ENCODE data around the gene MROH2B.

Gene MROH2B

GRCh38 chr5:40983781-40984180 is 87.4 kb downstream of the MROH2B start:
- FAIRE-seq (no peak), DNase-seq (ENCODE audit: insufficient read length, low spot score) (no peak)
- TF ChIP-seq PAX5 (IDR thresholded peaks at IDR 0.05; ENCODE audit: insufficient read depth, low read length, severe bottlenecking), result no peak
- TF ChIP-seq POLR2AphosphoS5 (IDR thresholded peaks at IDR 0.05; ENCODE audit: low read depth, low read length), result no peak

GRCh38 chr5:40981420-40981819 is 89.7 kb downstream of the MROH2B start:
- no peak for TF ChIP-seq POLR2A (IDR thresholded peaks at IDR 0.05; ENCODE audit: low read depth, low read length)
- no peak for TF ChIP-seq POU2F2 (IDR thresholded peaks at IDR 0.05; ENCODE audit: low read depth, low read length)
- TF ChIP-seq TAF1 (IDR thresholded peaks at IDR 0.05; ENCODE audit: low read depth, low read length), result no peak
- TF ChIP-seq POLR2AphosphoS5 (IDR thresholded peaks at IDR 0.05; ENCODE audit: low read depth, low read length), result no peak
- TF ChIP-seq SPI1 (IDR thresholded peaks at IDR 0.05; ENCODE audit: low read depth, low read length), result no peak
- TF ChIP-seq PAX5 (IDR thresholded peaks at IDR 0.05; ENCODE audit: insufficient read depth, low read length, severe bottlenecking), result no peak
- FAIRE-seq, result no peak
- DNase-seq (ENCODE audit: insufficient read length, low spot score), result no peak

GRCh38 chr5:40976836-40977235 is 94.3 kb downstream of the MROH2B start:
- DNase-seq (ENCODE audit: insufficient read length, low spot score) (no peak), FAIRE-seq (no peak)
- TF ChIP-seq POU2F2 (IDR thresholded peaks at IDR 0.05; ENCODE audit: low read depth, low read length) (no peak), PAX5 (IDR thresholded peaks at IDR 0.05; ENCODE audit: insufficient read depth, low read length, severe bottlenecking) (no peak), POLR2AphosphoS5 (IDR thresholded peaks at IDR 0.05; ENCODE audit: low read depth, low read length) (no peak)

- FAIRE-seq (no peak), DNase-seq (ENCODE audit: insufficient read length, low spot score) (no peak)
- TF ChIP-seq POU2F2 (IDR thresholded peaks at IDR 0.05; ENCODE audit: low read depth, low read length) (no peak), TAF1 (IDR thresholded peaks at IDR 0.05; ENCODE audit: low read depth, low read length) (no peak), PAX5 (IDR thresholded peaks at IDR 0.05; ENCODE audit: insufficient read depth, low read length, severe bottlenecking) (no peak), POLR2AphosphoS5 (IDR thresholded peaks at IDR 0.05; ENCODE audit: low read depth, low read length) (no peak), SPI1 (IDR thresholded peaks at IDR 0.05; ENCODE audit: low read depth, low read length) (no peak), POLR2A (IDR thresholded peaks at IDR 0.05; ENCODE audit: low read depth, low read length) (no peak)
Measured at GRCh38 chr5:40976041-40976440, 95.1 kb downstream of the MROH2B start.

- TF ChIP-seq TAF1 (IDR thresholded peaks at IDR 0.05; ENCODE audit: low read depth, low read length) (no peak), SPI1 (IDR thresholded peaks at IDR 0.05; ENCODE audit: low read depth, low read length) (no peak), PAX5 (IDR thresholded peaks at IDR 0.05; ENCODE audit: insufficient read depth, low read length, severe bottlenecking) (no peak), POU2F2 (IDR thresholded peaks at IDR 0.05; ENCODE audit: low read depth, low read length) (no peak), POLR2A (IDR thresholded peaks at IDR 0.05; ENCODE audit: low read depth, low read length) (no peak), POLR2AphosphoS5 (IDR thresholded peaks at IDR 0.05; ENCODE audit: low read depth, low read length) (no peak)
- DNase-seq (ENCODE audit: insufficient read length, low spot score) (no peak), FAIRE-seq (no peak)
Measured at GRCh38 chr5:40973364-40974004, 97.7 kb downstream of the MROH2B start.

- TF ChIP-seq POLR2A (IDR thresholded peaks at IDR 0.05; ENCODE audit: low read depth, low read length) (no peak), PAX5 (IDR thresholded peaks at IDR 0.05; ENCODE audit: insufficient read depth, low read length, severe bottlenecking) (no peak), TAF1 (IDR thresholded peaks at IDR 0.05; ENCODE audit: low read depth, low read length) (no peak), POLR2AphosphoS5 (IDR thresholded peaks at IDR 0.05; ENCODE audit: low read depth, low read length) (no peak), SPI1 (IDR thresholded peaks at IDR 0.05; ENCODE audit: low read depth, low read length) (no peak), POU2F2 (IDR thresholded peaks at IDR 0.05; ENCODE audit: low read depth, low read length) (no peak)
- DNase-seq (ENCODE audit: insufficient read length, low spot score) (no peak), FAIRE-seq (no peak)
Measured at GRCh38 chr5:40972434-40972833, 98.7 kb downstream of the MROH2B start.

- DNase-seq (ENCODE audit: insufficient read length, low spot score) (no peak), FAIRE-seq (no peak)
- no peak for TF ChIP-seq POLR2A (IDR thresholded peaks at IDR 0.05; ENCODE audit: low read depth, low read length)
- TF ChIP-seq SPI1 (IDR thresholded peaks at IDR 0.05; ENCODE audit: low read depth, low read length), result no peak
- no peak for TF ChIP-seq TAF1 (IDR thresholded peaks at IDR 0.05; ENCODE audit: low read depth, low read length)
- TF ChIP-seq POU2F2 (IDR thresholded peaks at IDR 0.05; ENCODE audit: low read depth, low read length), result no peak
- TF ChIP-seq POLR2AphosphoS5 (IDR thresholded peaks at IDR 0.05; ENCODE audit: low read depth, low read length), result no peak
- no peak for TF ChIP-seq PAX5 (IDR thresholded peaks at IDR 0.05; ENCODE audit: insufficient read depth, low read length, severe bottlenecking)
Measured at GRCh38 chr5:40962207-40962955, 108.8 kb downstream of the MROH2B start.

GRCh38 chr5:40960037-40960436 is 111.1 kb downstream of the MROH2B start:
- TF ChIP-seq POLR2AphosphoS5 (IDR thresholded peaks at IDR 0.05; ENCODE audit: low read depth, low read length) (no peak), PAX5 (IDR thresholded peaks at IDR 0.05; ENCODE audit: insufficient read depth, low read length, severe bottlenecking) (no peak), POLR2A (IDR thresholded peaks at IDR 0.05; ENCODE audit: low read depth, low read length) (no peak), POU2F2 (IDR thresholded peaks at IDR 0.05; ENCODE audit: low read depth, low read length) (no peak), SPI1 (IDR thresholded peaks at IDR 0.05; ENCODE audit: low read depth, low read length) (no peak), TAF1 (IDR thresholded peaks at IDR 0.05; ENCODE audit: low read depth, low read length) (no peak)
- FAIRE-seq (no peak), DNase-seq (ENCODE audit: insufficient read length, low spot score) (no peak)

GRCh38 chr5:40958811-40959210 is 112.3 kb downstream of the MROH2B start:
- TF ChIP-seq SPI1 (IDR thresholded peaks at IDR 0.05; ENCODE audit: low read depth, low read length) (no peak), POU2F2 (IDR thresholded peaks at IDR 0.05; ENCODE audit: low read depth, low read length) (no peak), POLR2A (IDR thresholded peaks at IDR 0.05; ENCODE audit: low read depth, low read length) (no peak), POLR2AphosphoS5 (IDR thresholded peaks at IDR 0.05; ENCODE audit: low read depth, low read length) (no peak), TAF1 (IDR thresholded peaks at IDR 0.05; ENCODE audit: low read depth, low read length) (no peak), PAX5 (IDR thresholded peaks at IDR 0.05; ENCODE audit: insufficient read depth, low read length, severe bottlenecking) (no peak)
- DNase-seq (ENCODE audit: insufficient read length, low spot score) (no peak), FAIRE-seq (no peak)
